A549 (cell line): Measurements from ENCODE around the gene PPP2R2C.

Experiments used
- BHLHE40 ChIP-seq: IDR thresholded peaks from 2 replicates; pipeline ENCODE4 v1.6.1; 2012; ENCODE audit warnings: low read depth, low read length, inconsistent platforms
- JUN ChIP-seq, 2 experiments: fragments of >200 bp; sonication (Bioruptor Twin); formaldehyde crosslinking; IDR thresholded peaks; 2 replicates in 1 of 2; 3 replicates in 1 of 2; pipeline ENCODE4 v1.6.1; 2016 to 2017
- POLR2A ChIP-seq: IDR thresholded peaks from 2 replicates; pipeline ENCODE4 v1.6.1; 2012; ENCODE audit warnings: mild to moderate bottlenecking, low read length
- RAD21 ChIP-seq, 2 experiments: fragments of >200 bp in 1 of 2; sonication (Bioruptor Twin) in 1 of 2; formaldehyde crosslinking in 1 of 2; IDR thresholded peaks in 1 of 2; conservative IDR thresholded peaks in 1 of 2; 2 replicates in 1 of 2; 3 replicates in 1 of 2; pipeline ENCODE4 v1.6.1; 2012 to 2018; ENCODE audit warnings: inconsistent platforms in 1 of 2
- REST ChIP-seq: fragments of 200-600 bp; sonication (generic); IDR thresholded peaks from 2 replicates; pipeline ENCODE4 v1.6.1; 2016; ENCODE audit warnings: antibody characterized with exemption, mild to moderate bottlenecking, moderate library complexity
- ZC3H11A ChIP-seq: fragments of 450-650 bp; IDR thresholded peaks from 2 replicates; pipeline ENCODE4 v1.6.1; 2014; ENCODE audit warnings: antibody characterized with exemption, mild to moderate bottlenecking
- TF ChIP-seq, protein P1 (sequence below): fragments of >200 bp; sonication (Bioruptor Twin); formaldehyde crosslinking; IDR thresholded peaks from 3 replicates; pipeline ENCODE4 v1.5.1; 2016

GRCh38 chr4:6287017-6287788, 185.2 kb downstream of the PPP2R2C start:
- TF ChIP-seq POLR2A (no peak), REST (no peak), RAD21 (conservative IDR thresholded peaks at IDR 0.05 in 1 of 2, IDR thresholded peaks at IDR 0.05 in 1 of 2) (no peak), ZC3H11A (no peak), JUN (IDR thresholded peaks at IDR 0.05) (no peak), BHLHE40 (no peak)
- TF ChIP-seq, protein P1, sequence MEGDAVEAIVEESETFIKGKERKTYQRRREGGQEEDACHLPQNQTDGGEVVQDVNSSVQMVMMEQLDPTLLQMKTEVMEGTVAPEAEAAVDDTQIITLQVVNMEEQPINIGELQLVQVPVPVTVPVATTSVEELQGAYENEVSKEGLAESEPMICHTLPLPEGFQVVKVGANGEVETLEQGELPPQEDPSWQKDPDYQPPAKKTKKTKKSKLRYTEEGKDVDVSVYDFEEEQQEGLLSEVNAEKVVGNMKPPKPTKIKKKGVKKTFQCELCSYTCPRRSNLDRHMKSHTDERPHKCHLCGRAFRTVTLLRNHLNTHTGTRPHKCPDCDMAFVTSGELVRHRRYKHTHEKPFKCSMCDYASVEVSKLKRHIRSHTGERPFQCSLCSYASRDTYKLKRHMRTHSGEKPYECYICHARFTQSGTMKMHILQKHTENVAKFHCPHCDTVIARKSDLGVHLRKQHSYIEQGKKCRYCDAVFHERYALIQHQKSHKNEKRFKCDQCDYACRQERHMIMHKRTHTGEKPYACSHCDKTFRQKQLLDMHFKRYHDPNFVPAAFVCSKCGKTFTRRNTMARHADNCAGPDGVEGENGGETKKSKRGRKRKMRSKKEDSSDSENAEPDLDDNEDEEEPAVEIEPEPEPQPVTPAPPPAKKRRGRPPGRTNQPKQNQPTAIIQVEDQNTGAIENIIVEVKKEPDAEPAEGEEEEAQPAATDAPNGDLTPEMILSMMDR = no peak
